ENCODE results near the gene CXCL17.

CXCL17 gene

DNA sequence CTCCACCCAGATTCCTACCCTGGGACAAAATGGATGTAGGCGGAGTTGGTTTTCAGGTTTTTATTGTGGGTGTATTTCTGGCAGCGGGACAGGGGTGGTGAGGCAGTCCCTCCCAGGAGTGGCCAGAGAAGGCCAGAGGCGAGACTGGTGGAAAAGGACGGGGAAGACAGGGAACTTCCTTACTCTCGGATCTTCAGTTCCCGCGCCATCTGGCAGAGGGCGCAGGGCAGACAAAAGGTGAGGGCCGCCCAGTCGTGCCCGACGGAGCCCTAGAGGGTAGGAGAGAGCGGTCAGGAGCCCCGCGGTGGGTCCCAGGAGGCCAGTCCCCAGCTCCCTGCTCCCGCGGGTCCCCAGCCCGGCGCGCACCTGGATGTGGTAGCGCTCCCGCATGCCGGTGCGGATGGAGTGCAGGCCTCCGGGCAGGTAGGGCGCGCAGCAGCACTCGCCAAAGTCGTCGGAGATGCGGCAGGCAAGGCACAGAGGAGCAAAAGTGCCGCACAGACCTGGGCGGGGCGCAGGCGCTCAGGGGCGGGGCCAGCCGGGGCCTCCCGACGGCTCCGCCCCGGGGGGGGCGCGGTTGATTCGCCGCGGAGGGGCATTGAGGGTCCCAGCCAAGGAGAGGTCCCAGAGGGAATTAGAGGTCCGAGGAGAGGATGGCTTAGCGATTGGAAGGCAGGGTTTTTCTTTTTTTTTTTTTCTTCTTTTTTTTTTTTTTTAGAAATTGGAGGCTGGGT, 55.6 kb downstream of the CXCL17 start:
- no peaks in the 10 kb centered on the region for H3K9me2 ChIP-seq (replicated peaks; ENCODE audit: insufficient read depth, low read length)
- peak overlapping the region; percentile 79 for H3K4me2 ChIP-seq (ENCODE audit: low read depth, low read length, poor library complexity, severe bottlenecking)
- H3K36me3 ChIP-seq (ENCODE audit: low read length), result no peaks in the 10 kb centered on the region
- H3K4me3 ChIP-seq (ENCODE audit: insufficient read depth, low read length, poor library complexity, severe bottlenecking), result peak overlapping the region; percentile 86
- H3K27ac ChIP-seq (ENCODE audit: low read depth, low read length), result no peak overlapping the region
- peak overlapping the region; percentile 98 for H2AFZ ChIP-seq (ENCODE audit: low read depth, low read length, severe bottlenecking)
- H3F3A ChIP-seq (ENCODE audit: insufficient read depth), result no peaks in the 10 kb centered on the region
- no peak for TF ChIP-seq EZH2phosphoT487 (conservative IDR thresholded peaks at IDR 0.05; ENCODE audit: low read length)
- TF ChIP-seq, protein P1, sequence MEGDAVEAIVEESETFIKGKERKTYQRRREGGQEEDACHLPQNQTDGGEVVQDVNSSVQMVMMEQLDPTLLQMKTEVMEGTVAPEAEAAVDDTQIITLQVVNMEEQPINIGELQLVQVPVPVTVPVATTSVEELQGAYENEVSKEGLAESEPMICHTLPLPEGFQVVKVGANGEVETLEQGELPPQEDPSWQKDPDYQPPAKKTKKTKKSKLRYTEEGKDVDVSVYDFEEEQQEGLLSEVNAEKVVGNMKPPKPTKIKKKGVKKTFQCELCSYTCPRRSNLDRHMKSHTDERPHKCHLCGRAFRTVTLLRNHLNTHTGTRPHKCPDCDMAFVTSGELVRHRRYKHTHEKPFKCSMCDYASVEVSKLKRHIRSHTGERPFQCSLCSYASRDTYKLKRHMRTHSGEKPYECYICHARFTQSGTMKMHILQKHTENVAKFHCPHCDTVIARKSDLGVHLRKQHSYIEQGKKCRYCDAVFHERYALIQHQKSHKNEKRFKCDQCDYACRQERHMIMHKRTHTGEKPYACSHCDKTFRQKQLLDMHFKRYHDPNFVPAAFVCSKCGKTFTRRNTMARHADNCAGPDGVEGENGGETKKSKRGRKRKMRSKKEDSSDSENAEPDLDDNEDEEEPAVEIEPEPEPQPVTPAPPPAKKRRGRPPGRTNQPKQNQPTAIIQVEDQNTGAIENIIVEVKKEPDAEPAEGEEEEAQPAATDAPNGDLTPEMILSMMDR (IDR thresholded peaks at IDR 0.05; ENCODE audit: insufficient read depth, low read length, poor library complexity, severe bottlenecking), result peak; percentile 45
- no peaks in the 10 kb centered on the region for H3K9me3 ChIP-seq (ENCODE audit: insufficient read depth, low read length)
- no peaks in the 10 kb centered on the region for H3K27me3 ChIP-seq (ENCODE audit: low read length)
- no peaks in the 10 kb centered on the region for H3K79me2 ChIP-seq (ENCODE audit: insufficient read depth, low read length)
- H4K20me1 ChIP-seq (ENCODE audit: low read depth, low read length), result no peaks in the 10 kb centered on the region
- peak overlapping the region; percentile 69 for H3K9ac ChIP-seq (ENCODE audit: low read length)

DNA sequence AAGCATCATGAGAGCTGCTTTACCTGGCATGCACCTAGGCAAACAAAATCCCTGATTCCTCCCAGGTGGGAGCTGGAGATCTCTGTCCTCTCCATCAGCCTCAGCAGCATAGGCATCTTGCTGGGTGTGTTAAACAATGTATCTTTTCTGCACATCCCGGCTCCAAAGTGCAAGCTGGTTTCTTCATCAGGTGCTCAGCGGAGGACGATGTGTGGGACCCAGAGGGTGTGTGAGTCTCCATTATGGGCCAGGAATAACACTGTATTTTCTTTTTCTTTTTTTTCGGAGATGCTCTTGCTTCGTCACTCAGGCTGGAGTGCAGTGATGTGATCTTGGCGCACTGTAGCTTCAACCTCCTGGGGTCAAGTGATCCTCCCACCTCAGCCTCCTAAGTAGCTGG, 62.6 kb downstream of the CXCL17 start:
- Histone ChIP-seq H3K27ac (ENCODE audit: low read depth, low read length) (no peak overlapping the region), H3K4me2 (ENCODE audit: low read depth, low read length, poor library complexity, severe bottlenecking) (no peak overlapping the region), H4K20me1 (ENCODE audit: low read depth, low read length) (no peaks in the 10 kb centered on the region), H3K9ac (ENCODE audit: low read length) (no peak overlapping the region), H3K79me2 (ENCODE audit: insufficient read depth, low read length) (no peaks in the 10 kb centered on the region), H3K9me3 (ENCODE audit: insufficient read depth, low read length) (no peaks in the 10 kb centered on the region), H3K9me2 (replicated peaks; ENCODE audit: insufficient read depth, low read length) (no peaks in the 10 kb centered on the region), H2AFZ (ENCODE audit: low read depth, low read length, severe bottlenecking) (no peak overlapping the region), H3K36me3 (ENCODE audit: low read length) (no peaks in the 10 kb centered on the region), H3K27me3 (ENCODE audit: low read length) (no peaks in the 10 kb centered on the region), H3F3A (ENCODE audit: insufficient read depth) (no peaks in the 10 kb centered on the region), H3K4me3 (ENCODE audit: insufficient read depth, low read length, poor library complexity, severe bottlenecking) (no peak overlapping the region)
- TF ChIP-seq EZH2phosphoT487 (conservative IDR thresholded peaks at IDR 0.05; ENCODE audit: low read length), result no peak
- TF ChIP-seq, protein P1 (IDR thresholded peaks at IDR 0.05; ENCODE audit: insufficient read depth, low read length, poor library complexity, severe bottlenecking), result no peak

Data from SU-DHL-6 (cell line).